GM21390 (cell line): ENCODE data around the gene AK3.
"Not testable (repeated sequence)": the region's sequence is repeated elsewhere in the genome, so short reads cannot be mapped to it uniquely, and the experiment has no call there.

Experiments used
- ATAC-seq: cut with Tn5 transposase; IDR thresholded peaks from one replicate; pipeline ENCODE4 v1.9.1; 2021; ENCODE audit not compliant: unreplicated experiment

Gene AK3

DNA sequence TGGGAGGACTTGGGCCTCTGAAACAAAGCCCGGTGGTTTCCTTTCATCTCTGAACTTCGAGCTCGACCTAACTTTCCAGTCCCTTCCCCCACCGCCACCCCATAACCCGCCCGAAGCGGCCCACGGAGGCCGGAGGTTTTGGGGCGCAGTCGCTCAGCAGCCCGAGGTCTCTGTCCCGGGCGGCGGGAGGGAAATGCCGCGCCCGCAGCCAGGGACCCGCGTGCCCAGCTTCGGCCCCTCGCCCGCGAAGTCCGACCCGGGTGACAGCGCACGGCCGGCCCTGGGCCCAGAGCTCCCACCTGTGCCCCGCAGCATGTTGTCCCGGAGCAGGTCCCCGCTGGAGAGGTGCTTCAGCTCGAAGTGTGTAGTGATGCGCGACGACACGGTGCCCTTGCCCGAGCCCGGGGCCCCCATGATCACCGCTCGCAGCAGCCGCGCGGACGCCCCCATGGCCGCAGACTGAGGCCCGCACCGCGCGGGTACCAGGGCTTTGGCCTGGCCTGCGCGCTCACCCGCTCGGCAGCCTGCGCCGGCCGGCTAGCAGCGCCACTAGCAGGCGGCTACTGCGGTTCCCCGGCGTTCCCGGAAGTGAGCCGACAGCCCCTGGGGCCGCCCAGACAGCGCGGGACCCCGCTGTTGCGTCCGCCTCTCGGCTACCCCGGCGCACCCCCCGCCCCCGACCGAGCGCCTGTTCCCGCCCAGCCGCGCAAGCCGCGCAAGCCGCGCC is at the start of gene AK3:
Gene AK3, minus strand, starts transcription at position 565 of the 727 bp plus-strand sequence. Its CDS starts 115 bp downstream, at position 450.
- peak; percentile 93 for ATAC-seq

DNA sequence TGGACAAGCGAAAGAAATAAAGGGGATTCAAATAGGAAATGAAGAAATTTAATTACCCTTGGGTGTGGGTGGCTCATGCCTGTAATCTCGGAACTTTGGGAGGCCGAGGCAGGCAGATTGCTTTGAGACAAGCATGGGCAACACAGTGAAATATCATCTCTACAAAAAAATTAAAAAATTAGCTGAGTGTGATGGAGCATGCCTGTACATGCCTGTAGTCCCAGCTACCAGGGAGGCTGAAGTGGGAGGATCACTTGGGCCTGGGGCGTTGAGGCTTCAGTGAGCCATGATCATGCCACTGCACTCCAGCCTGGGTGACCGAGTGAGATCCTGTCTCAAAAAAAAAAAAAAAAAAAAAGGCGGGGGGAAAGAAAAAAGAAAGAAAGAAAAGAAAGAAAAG is 47.7 kb upstream of the AK3 start:
- ATAC-seq = no peak

DNA sequence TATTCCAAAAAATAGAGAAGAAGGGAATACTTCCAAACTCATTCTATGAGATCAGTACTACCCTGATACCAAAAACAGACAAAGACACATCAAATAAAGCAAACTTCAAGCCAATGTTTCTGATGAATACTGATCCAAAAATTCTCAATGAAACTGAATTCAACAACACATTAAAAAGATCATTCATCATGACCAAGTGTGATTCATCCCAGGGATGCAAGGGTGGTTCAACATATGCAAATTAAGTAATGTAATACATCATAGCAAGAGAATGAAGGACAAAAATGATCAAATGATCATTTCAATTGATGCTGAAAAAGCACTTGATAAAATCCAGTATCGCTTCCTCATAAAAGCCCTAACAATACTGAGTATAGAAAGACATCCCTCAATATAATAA is 46.9 kb upstream of the AK3 start:
- no peak for ATAC-seq

DNA sequence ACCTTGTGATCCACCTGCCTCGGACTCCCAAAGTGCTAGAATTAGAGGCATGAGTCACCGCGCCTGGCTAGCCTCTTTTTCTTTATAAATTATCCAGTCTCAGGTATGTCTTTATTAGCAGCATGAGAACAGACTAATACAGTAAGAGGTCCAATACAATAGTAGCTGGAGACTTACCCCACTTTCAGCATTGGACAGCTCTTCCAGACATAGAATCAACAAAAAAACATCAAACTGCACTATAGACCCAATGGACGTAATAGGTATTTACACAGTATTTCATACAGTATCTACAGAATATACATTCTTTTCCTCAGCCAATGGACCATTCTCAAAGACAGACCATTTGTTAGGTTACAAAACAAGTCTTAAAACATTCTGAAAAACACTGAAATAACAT is 45.6 kb upstream of the AK3 start:
- no peak for ATAC-seq

DNA sequence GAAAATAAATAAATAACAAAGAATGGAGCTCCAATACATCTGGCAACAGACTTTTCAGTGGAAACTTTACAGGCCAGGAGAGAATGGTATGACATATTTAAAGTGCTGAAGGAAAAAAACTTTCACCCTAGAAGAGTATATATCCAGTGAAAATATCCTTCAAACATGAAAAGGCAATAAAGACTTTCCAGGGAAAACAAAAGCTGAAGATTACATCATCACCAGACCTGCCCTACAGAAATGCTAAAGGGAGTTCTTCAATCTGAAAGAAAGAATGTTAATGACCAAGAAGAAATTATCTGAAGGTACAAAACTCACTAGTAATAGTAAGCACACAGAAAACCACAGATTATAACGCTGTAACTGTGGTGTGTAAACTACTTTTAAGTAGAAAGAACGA is 43.4 kb upstream of the AK3 start:
- no peak for ATAC-seq

DNA sequence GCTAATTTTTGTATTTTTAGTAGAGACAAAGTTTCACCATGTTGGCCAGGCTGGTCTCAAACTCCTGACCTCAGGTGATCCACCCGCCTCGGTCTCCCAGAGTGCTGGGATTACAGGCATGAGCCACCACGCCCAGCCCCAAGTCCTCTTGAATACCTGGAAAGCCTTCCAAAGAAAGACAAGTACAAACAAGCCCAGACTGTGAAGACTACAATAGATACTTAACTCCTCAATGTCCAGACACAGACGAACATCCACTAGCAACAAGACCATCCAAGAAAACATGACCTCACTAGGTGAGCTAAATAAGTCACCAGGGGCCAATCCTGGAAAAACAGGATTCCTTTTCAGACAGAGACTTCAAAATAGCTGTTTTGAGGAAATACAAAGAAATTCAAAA is 42.2 kb upstream of the AK3 start:
- not testable (repeated sequence) for ATAC-seq

DNA sequence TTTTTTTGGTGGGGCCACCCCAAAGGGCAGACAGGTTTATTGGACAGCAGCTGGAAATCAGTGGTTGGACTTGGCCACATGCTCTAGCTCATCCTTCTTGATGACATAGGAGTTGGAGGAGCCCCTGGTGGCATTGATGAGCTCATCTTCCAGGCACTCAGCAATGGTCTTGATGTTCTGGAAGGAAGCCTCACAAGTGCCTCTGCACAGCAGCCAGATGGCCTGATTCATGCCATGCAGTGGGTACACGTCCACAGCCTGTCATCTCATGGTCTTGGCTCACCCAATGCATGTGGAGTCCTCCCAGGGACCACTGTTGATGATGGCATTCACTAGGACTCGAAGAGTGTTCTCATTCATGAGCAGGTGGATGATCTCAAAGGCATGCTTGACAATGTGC is 40.4 kb upstream of the AK3 start:
- no peak for ATAC-seq

DNA sequence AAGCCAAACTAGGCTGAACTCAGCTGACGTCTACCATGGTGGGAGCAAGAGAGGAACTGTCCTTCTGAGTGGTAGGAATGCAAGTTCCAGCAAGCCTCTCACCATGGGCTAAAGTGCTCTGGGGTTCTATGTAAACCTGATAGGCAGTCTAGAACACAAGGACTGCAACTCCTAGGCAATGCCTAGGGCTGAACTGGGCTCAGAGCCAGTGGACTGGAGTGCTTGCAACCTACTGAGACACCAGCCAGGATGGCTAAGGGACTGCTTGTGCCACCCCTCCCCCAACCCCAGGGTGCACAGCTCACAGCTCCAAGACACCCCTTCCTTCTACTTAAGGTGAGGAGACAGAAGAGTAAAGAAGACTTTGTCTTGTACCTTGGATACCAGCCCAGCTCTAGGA is 39.6 kb upstream of the AK3 start:
- no peak for ATAC-seq

- not testable (repeated sequence) for ATAC-seq
Observed at GRCh38 chr9:4774958-4775357, 34.0 kb upstream of the AK3 start.

DNA sequence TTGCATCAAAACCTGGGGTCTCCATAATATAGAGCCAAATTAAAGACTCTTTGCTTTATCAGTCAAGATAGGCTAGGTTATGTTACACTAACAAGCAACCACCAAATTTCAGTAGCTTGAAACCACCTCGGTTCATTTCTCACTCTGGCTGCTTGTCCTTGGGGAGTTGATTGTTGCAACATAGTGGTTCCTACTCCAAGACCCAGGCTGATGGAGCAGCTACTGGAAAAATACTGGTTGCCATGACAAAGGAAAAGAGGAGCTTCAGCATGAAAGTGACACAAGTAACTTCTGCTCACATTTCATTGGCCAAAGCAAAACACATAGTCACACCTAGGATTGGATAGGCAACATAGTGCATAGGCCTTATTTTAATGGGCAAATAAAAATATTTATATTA is 33.2 kb upstream of the AK3 start:
- ATAC-seq = no peak

GRCh38 chr9:4771788-4772187 is 30.8 kb upstream of the AK3 start:
- ATAC-seq = no peak

- no peak for ATAC-seq
Observed at GRCh38 chr9:4769321-4770080, 28.5 kb upstream of the AK3 start.

GRCh38 chr9:4768681-4769080 is 27.7 kb upstream of the AK3 start:
- ATAC-seq = no peak

GRCh38 chr9:4764033-4764432 is 23.0 kb upstream of the AK3 start:
- ATAC-seq = no peak

DNA sequence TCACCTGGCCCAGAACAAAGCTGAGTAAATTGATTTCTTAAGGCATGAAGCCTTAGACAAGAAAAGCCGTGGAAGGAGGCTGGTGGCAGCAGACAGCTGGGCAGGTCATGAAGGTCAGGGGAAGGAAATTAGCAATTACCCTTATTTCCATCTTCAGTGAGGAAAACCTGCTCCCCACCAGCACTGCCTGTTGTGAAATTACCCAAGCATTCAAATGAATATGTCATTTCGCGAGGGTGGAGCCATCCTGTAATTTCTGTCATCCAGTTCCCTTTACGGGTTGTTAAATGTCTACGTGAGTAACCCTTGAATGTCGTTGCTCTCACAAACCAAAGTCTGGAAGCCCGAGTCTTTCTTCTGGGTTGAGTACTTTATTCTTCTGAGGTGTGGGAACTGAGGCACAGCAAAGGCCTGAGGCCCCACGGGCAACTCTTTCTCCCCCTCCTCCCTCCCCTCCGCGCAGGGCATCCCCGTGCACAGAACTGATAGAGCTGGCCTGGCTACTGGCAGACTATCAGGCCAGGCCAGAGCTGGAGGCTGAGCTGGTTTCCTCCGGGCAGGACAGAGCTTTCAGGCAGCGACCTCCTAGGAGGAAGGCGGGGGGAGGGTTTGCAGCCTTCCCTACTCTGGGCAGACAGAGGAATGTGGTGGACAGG is 22.0 kb upstream of the AK3 start:
- no peak for ATAC-seq

DNA sequence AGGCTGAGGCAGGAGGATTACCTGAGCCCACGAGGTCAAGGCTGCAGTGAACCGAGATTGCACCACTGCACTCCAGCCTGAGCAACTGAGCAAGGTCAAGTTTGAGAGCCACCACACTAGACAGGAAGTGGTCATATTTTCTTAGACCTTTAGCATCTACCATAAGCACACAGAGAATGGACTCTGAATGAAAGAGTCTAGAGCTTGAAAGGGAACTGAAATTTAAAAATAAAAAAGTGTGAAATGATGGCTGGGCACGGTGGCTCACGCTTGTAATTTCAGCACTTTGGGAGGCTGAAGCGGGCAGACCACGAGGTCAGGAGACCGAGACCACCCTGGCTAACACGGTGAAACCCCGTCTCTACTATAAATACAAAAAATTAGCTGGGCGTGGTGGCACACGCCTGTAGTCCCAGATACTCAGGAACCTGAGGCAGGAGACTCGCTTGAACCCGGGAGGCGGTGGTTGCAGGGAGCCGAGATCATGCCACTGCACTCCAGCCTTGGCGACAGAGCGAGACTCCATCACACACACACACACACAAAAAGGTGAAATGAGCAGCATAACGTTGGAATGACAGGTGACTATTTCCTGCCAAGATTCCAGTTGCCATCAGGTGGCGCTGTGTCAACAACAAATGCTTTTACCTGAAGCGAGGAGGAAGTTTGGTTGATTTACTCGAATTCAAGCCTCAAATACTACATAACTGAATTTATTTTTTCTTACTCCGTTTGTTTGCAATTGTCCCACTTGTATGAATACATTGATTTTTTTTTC is 21.3 kb upstream of the AK3 start:
- peak; percentile 83 for ATAC-seq

DNA sequence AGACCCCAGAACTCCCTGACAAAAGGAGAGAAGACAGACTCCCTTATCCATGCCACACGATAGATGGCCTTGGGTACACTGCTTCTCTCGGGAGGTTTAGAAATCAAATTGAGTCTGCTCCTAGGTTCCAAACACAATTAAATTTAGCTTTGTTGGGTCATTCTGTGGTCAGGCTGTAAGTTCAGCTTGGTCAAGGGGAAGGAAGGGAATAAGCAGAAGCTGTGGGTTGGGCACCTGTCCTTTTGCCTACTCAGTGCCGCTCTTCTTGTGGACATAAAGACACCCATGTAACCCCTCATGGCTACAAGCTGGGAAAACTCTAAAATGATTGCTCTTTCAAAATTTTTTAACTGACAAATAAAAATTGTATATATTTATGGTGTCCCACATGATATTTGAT is 19.1 kb upstream of the AK3 start:
- ATAC-seq = no peak

DNA sequence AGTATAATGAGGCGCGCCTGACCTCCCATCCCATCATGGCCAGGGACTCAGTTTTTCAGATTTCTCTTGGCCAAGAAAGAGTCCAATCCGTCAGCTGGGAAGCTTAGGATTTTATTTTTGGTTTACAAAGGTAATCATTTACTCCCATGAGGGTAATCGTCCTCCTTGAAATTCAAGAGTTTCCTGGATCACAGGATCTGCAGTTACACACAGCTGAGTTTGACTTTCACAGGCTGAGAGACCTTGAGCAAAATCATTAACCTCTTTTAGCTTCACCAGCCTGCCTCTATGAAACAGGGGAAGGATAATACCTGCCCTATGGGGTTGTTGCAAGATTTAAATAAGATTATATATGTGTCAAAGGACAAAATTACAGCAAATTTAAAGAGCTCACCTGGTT is 15.4 kb upstream of the AK3 start:
- no peak for ATAC-seq

- peak; percentile 42 for ATAC-seq
Observed at GRCh38 chr9:4755026-4755609, 14.1 kb upstream of the AK3 start.

DNA sequence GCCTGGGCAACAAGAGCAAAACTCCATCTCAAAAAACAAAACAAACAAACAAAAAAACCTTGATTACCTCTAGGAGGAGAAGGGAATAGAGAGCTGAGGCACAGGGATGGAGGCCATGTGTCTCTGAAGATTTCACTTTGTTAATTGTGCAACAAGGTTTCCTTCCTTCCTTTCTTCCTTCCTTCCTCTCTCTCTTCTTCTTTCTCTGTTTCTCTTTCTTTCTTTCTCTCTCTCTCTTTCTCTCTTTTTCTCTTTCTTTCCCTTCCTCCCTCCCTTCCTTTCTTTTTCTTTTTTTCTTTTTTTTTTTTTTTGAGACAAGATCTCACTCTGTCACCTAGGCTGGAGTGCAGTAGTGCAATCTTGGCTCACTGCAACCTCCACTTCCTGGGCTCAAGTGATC is 13.5 kb upstream of the AK3 start:
- ATAC-seq = peak; percentile 22
